DMS79 (cell line): Measurements from ENCODE around the gene AFF3.

Source experiments
- DNase-seq: peaks from one replicate; lab custom pipeline; 2025; lab: John Stamatoyannopoulos, UW

The AFF3 gene

DNA sequence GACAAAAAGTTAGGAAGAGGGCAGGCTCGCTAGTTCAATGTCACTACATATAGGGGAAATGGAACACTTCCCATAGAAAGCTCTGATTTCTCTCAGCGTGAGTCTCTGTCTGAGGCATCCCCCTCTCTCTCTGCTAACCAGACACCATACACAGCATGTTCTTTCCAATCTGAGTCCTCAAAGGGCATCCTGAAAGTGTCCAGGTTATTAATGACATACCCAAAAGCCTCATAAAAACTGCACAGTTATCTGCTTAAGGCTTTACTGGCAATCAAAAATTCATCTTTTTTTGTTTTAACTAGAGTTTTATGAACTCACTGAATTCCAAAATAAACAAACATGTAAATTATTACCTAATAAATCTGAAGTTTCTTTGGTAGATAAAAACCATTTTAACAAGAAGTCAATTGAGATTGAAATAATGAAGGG lies 137.4 kb downstream of the AFF3 start:
- no peak for DNase-seq

DNA sequence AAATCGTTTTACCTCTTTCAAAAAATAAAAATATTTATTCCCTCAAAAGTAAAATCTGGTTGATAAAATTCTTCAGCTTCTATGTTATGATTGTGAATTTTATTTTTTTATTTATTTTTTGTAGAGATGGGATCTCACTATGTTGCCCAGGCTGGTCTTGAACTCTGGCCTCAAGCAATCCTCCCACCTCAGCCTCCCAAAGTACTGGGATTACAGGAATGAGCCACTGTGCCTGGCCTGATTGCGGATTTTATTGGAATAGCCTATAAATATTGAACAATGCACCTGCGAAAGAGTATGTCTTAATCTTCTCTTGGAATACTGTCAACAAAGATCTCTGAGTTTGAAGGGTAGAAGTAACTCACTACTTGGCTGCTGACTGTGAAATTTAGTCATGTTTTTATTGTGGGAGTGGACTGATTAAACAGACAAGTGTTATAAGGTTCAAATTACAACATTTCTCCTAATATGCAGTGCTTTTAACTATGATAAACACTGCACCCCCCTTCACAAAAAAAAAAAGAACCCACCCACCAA lies 138.0 kb downstream of the AFF3 start:
- no peak for DNase-seq

DNA sequence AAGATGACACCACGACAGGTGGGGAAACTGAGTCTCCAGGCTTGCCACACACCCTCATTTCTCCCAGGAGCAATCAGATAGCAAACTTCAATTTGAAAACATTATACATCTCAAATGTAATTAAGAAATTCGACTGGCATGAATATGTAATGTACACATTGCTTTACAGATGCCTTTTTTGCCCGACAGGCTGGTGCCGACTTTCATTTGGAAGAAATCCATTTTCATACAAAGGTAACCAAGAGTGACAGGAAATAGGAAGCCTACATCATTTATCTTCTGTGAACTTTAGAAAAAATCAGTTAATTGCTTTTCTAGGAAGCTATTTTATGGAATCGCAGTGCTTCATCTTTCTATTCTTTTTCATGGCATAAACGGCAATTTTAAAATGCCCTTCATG lies 140.3 kb downstream of the AFF3 start:
- DNase-seq = no peak

DNA sequence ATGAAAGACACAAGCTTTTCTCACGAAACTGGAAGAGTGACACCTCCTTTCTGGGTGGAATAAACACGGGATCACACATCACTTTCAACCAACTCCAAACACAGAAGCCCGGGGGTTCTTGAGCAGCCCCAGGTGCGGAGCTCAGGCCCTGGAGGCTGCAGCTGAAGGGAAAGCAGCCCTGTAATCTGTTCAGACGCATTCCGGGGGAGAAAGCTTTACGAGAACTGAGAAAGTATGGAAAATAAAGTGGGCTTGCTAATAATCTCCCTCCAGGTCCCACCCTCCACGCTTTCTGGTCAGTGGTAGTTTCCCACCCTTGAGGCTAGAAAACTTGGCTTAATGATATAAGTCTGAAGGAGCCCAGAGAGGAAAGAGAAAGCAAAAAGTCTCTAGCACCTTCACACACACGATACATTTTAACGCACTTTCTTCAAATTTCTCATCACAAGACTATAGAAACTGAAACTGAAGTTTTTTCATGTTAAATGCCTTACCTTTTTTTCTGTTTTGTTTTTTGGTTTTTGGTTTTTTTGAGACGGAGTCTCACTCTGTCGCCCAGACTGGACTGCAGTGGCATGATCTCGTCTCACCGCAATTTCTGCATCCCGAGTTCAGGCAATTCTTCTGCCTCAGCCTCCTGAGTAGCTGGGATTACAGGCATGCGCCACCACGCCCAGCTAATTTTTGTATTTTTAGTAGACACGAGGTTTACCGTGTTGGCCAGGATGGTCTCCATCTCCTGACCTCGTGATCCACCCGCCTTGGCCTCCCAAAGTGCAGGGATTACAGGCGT lies 141.3 kb downstream of the AFF3 start:
- no peak for DNase-seq

DNA sequence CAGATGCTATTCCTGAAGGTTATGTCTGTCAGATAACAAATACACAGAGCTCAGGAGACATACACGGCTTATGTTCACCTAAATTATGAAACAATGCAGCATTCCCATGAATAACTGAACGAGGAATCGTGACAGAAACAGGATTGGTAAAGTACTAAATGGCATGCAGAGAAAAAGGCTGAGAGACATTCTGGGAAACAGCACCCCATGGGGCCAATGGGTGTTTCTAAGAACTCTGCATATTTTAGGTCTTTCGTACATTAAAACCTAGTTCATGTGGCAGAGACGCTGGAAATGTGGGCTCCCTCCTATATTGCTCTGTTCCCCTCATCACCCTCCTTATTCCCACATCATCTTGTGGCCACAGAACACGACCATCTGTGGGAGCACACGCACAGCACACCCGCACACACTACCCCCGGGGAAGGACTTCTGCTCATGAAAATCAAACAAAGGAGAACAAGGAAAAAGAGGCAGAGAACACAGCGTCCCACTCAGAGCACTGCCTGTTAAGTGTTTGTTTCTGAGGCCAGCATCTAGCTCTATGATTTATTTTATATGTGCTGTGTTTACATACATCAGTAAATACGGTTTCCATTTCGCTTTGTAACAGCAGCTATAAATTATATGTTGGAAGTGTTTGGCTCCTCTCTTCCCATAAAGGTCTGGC lies 143.6 kb downstream of the AFF3 start:
- no peak for DNase-seq

DNA sequence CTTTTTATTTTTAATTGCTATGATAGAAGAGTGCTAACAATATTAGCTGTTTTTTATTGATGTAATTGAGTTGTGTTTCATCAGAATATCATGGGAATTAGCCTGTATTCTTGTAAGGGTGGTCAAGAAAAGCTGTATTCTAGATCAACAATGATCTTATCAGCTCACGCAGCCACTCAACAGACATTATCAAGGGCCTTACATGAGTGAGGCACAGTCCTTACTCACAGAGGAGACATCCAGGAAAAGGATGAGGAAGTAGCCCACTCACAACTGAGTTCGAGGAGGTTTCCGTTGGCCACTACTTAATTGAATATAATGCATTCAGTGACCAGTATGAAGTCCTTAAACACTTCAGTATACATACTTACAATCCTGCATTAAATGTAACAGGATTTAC lies 152.5 kb downstream of the AFF3 start:
- no peak for DNase-seq

DNA sequence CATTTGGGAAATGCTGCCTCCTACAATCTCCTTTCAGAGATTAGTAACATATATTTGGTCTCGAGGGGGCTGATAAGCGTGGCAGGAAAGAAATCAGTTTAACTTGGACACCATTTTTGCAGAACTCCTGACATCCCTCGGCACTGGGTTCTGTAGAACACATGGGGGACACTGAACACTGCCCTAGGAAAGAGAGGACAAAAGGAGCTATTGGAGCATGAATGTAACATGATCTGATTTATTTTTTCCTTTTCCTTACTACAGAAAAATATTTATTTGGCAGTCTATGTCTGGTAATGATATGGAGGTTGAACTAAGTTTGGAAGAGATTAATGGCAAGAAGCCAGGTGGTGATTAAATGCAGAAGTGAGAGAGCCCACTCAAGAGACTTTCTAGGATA lies 153.8 kb downstream of the AFF3 start:
- DNase-seq = no peak

DNA sequence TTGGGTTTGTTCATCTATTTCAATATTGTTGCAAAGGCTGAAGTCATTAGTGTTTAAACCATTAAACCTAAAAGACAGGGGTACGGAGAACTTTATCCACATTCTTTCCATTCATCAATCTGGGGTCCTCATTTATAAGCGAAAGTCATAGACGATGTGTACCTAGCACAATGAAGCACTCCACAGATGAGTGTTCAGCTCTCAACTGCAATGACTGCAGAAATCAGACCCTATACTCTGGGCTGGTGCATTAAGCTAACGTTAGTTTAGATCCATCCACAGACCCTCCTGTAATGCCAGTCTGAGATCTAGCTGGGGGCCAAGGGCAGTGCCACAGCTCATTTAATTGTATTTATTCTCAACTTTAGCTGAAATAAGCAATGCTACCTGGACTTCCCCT lies 155.2 kb downstream of the AFF3 start:
- DNase-seq = no peak

DNA sequence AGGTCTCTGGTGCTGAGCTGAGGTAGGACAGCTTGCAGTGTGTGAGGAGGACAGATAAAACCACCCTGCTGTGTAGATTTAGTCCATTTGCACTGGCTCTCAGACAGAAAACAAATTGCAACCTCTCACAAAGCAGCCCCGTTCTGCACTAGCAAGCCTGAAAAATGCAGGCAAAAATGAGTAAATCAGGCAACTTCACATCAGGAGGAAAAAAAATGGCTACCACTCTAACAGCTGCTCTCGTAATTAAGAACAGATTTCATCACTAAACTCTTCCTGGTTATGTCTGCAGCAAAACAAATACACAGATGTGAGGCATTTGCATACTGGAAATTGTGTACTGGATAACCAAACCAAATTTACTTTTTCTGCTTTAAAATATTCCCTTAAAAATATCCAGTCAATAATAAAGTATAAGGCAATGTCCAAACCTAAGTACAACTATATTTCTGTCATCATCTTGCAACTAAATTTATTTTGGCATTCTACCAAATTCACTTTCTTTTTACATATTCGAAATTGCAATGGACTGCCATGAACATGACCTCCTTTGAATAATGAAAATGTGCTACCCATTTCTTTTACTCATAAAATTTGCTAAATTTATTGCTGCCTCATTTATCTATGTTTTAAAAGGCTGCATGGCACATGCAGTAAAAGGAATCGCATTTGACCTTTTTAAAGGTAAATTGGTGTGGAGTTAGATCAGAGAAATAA lies 157.4 kb downstream of the AFF3 start:
- DNase-seq = no peak

DNA sequence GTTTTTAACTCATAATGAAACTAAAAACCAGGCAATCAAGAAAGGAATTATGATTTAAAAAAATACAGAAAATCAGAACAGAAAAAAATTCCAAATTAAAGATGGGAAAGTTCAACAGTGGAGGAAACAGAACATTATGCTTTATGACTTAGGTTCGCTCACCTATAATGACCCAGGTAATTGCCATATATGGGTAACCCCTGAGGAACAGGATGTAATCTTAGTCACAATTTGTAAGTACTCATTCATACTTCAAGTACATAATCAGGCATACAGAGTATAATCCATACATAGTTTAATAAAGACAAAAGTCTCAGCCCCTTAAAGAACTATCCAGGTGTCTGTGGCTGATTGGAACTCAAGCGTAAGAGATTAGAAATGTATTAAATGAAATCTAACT lies 159.6 kb downstream of the AFF3 start:
- DNase-seq = no peak

DNA sequence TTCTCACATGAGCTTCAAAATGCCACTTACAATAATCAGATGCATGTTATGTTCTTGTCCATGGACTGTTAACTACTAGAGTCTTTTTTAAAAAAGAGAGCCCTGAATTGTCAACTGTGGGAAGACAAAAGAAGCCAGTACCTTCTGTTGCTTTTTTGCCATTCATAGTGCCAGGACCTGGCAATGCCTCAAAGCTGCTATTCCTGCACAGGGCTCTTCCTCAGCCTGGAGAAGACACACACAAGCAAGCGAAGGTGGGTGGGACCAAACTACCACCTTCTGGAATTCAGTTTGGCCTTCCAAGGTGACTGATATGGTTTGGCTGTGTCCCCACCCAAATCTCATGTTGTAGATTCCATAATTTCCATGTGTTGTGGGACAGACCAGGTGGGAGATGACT lies 160.6 kb downstream of the AFF3 start:
- no peak for DNase-seq

DNA sequence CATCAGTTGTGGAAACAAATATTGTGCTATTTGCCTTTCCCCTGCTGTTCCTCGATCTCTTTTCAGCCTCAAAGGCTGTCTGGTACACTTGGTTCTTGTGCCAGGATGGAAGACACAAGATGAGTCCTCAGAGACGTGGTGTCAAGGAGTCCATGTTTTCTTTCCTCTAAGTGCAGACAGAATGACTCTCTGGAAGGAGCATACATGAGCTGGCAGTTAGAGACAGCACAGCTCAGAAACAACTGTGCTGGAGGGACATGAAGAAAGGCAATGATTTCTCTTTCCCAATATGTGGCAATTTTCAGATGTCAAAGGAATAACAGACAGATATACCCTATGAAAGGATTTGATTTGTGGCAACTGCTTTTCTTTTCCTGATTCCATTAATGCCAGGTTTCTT lies 162.2 kb downstream of the AFF3 start:
- no peak for DNase-seq

DNA sequence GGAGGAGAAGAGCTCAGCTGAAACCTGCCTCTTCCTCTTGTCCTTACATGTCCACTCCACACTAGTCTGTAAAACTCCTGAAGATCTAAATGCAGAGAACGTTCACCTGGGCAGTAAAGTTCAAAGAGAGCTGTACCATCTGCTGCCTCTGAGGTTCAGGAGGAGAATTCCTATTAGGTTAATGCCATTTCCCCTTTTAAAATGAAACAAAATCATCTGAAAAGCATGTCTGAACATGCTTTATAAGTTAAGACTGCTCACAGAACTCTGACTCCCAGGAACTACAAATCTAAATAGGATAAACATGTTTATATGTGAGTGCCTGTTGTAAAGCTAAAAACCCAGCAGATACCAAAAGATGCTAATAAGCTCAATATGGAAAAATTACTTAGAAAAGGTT lies 164.4 kb downstream of the AFF3 start:
- no peak for DNase-seq

DNA sequence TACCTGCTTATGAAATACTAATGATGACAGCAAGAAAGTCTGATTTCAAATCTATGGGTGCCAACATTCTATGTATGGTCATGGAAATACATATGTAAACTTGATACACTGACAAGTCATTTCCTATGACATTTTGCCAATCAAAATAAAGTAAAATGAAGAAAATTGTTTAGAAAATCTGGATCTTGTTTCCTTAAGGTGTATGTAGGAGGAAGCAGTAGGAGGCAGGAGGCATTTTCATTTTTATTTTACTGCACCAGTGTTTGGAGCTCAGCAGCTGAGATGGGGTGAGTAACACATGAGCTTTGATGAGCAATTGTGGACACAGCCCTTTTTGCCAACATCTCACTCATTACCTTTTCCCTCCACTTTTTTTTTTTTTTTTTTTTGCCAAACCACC lies 167.0 kb downstream of the AFF3 start:
- DNase-seq = no peak

DNA sequence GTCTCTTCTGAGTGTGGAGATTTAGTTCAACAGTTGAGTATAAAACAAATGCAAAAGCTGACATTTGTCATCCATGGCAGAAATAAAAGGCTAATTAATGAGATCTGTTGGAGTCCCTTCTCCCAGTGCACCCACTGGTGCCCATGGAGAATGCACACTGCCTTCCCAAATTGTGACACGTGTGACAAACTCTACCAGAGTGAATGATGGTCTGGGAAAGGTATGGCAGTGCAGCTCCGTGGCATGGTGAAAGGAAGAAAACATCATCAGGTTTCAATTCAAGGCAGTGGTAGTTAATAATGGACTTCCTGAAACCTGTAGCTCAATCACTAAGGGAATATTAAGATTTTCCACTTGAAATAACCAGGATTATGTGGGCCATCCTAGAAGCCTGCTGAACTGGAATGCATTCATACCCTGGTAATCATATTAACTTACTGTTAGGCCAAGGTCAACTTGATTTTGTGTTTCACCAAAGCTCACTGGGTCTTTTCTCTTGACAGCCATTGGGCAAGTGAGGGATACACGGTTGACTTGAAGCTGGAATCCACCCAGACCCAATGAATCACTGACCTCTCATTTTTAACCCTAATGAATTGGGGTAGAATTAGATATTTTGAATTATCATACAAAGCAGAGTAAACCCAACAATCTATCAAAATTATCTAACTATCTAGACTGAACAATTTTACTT lies 167.6 kb downstream of the AFF3 start:
- no peak for DNase-seq

DNA sequence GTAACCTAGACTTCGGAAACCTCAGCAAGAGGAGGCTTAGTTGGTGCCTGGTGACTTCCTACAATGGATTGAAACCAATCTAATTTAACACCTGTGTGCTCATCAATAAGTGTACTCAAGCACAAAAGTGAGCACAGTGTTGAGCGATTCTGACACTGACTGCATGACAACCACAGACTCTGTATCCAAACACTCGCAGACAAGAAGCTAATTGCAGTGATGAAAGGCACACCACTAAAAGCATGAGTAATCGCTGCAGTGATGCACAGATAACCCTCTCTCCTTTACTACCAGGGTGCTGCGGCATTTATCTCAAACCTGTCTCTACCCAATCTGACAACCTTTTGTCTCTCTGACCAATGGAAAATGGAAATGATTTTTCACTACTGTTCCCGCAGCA lies 168.1 kb downstream of the AFF3 start:
- no peak for DNase-seq

DNA sequence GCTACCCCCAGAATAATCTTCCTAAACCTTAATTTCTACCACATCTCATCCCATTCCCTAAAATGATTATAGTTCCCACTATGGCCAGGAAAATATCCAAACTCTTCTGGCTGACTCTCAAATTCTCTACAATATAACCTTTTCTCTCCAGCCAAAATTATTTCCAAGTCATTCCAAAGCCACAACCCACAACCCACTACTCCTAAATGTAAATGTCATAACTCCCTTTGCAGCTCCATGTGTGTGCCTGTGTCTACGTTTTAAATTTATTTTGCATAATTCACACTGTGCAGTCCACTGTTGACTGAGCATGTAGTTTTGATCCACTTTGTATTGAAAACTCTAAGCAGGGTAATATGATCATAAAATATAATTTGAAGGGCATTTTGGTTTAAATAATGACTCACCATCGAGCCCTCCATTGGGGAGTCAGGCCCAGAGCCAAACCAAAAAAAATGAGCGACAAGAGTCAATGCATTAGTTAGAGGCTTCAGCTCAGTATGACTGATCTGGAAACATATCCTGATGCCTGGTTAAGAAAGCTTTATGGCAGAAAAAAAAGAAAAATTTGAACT lies 171.0 kb downstream of the AFF3 start:
- DNase-seq = no peak

DNA sequence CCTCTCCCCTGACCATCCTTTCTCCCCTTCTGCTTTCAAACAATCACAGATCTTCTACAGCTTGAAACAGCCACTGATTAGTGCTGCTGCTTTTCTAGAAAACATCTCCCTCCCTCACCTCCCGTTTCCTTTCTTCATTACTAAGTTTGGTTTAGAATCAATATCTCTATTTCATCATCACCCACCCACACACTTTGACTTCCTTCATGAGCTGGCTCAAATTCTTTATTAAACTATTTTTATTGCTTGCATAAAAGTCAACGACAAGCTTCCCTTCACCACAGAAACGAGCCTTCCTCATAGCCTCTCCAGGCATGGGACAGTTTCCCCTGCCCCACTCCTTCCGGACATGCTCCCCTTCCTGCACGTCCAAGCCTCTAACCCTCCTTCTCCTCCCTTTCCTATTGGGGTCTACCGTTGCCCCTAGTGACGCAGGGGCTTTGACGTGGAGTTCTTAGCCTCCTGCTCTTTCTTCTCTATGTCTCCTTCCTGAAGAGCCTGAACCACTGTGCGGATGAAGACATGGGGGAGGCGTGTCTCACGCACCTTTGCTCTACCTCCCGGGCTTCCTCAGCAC lies 172.0 kb downstream of the AFF3 start:
- DNase-seq = no peak

DNA sequence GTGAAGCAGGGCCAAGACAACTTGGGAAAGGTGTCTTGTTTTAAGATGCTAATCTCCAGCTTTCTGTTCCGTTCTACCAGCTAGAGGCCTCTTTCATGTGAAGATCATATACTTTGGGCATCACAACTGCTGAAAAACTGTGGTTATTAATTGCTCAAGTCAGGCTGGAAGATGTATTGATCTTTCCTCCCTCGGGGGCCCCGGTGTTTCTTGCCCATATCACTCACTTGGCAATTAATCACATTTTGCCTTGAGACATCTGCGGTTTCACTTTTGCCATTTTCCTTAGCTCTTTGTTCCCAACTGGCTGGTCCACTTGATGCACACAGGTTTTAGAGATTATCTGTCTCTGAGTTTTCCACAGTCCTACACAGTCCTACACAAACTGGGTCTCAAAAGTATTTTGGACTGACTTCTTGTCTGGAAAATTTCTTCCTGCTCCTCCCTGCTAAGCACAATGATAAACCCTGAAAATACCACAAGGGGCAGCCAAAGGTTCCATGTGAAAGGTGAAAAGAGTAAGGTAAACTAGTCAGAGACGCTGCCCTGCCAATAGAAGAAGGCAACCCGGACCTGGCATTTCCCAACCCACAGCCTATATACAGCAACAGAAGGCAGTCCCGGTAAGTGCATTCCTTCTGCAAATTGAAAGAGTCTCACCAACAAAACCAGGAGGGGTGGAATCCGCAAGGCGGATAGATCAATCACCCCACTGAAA lies 181.0 kb downstream of the AFF3 start:
- no peak for DNase-seq

DNA sequence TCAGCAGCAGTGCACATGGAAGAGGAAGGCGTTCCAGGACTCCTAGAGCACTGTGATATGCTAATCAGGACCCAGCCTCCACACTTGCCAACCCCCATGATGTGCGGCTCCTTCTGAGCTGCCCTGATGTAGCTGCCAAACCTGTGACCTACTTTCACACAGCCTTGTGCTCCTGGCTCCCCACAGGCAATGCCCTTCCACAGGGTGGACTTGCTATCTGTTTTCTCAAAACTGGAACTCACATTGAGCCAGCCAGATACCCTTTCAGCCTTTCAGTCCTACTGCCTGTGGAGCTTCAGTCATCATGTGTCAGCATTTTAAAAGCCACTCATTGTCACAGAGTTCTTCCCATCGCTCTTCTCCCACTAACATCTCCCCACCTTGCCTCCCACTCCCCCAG lies 181.6 kb downstream of the AFF3 start:
- DNase-seq = no peak

DNA sequence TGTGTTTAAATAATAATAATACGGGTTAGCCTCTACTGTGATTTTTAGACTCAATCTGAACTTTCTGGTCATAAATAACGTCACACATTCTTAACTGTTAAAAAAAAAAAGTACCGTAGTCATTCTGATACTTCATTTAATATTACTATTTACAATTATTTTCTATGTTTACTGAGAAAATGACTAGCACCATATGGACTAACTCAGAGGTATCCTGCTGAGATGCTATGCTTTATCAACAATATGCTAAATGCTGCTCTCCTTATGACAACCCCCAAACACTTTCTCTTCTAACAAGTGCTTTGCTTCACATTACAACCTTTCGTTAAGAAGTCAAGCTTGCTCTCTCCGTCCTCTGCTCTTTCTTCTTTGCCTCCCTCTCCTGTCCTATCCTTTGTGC lies 182.1 kb downstream of the AFF3 start:
- DNase-seq = no peak
